Neural cell (in vitro differentiated cells): ENCODE data around the gene EML5.

Experiments used
- CTCF ChIP-seq: fragments of 450-650 bp; IDR thresholded peaks from 2 replicates; pipeline ENCODE4 v1.5.1; 2014; ENCODE audit warnings: antibody characterized with exemption, mild to moderate bottlenecking, moderate library complexity; ENCODE audit not compliant: poor library complexity, severe bottlenecking
- EP300 ChIP-seq: fragments of 450-650 bp; conservative IDR thresholded peaks from 2 replicates; pipeline ENCODE4 v1.6.1; 2014; ENCODE audit warnings: antibody characterized with exemption, mild to moderate bottlenecking, moderate library complexity; ENCODE audit not compliant: poor library complexity, severe bottlenecking
- EZH2 ChIP-seq: fragments of 200-600, 300-800 bp; shearing (Covaris generic), sonication (generic); IDR thresholded peaks from 2 replicates; pipeline ENCODE4 v1.6.1; 2014; ENCODE audit warnings: antibody characterized with exemption, low read length, borderline replicate concordance, mild to moderate bottlenecking; ENCODE audit not compliant: insufficient read depth, poor library complexity, severe bottlenecking
- MXI1 ChIP-seq: fragments of 450-650 bp; conservative IDR thresholded peaks from 2 replicates; pipeline ENCODE4 v1.6.1; 2014; ENCODE audit warnings: antibody characterized with exemption, mild to moderate bottlenecking; ENCODE audit not compliant: poor library complexity, severe bottlenecking
- POLR2AphosphoS5 ChIP-seq: IDR thresholded peaks from 2 replicates; pipeline ENCODE4 v1.6.1; 2012
- RAD21 ChIP-seq: fragments of 450-650 bp; conservative IDR thresholded peaks from 2 replicates; pipeline ENCODE4 v1.6.1; 2014; ENCODE audit warnings: antibody characterized with exemption, mild to moderate bottlenecking, moderate library complexity
- REST ChIP-seq: IDR thresholded peaks from 2 replicates; pipeline ENCODE4 v1.6.1; 2012; ENCODE audit warnings: borderline replicate concordance
- SMC3 ChIP-seq: fragments of 450-650 bp; conservative IDR thresholded peaks from 2 replicates; pipeline ENCODE4 v1.6.1; 2014; ENCODE audit warnings: antibody characterized with exemption, mild to moderate bottlenecking, moderate library complexity; ENCODE audit not compliant: poor library complexity
- TAF1 ChIP-seq: IDR thresholded peaks from 2 replicates; pipeline ENCODE4 v1.6.1; 2012; ENCODE audit warnings: low read depth

- TF ChIP-seq REST (peak; percentile 51), MXI1 (peak; percentile 94), EZH2 (no peak), CTCF (no peak), TAF1 (peak; percentile 75), RAD21 (peak; percentile 41), POLR2AphosphoS5 (peak; percentile 93), EP300 (peak; percentile 35), SMC3 (peak; percentile 6)
Measured at GRCh38 chr14:88562831-88563686, 229.7 kb downstream of the EML5 start, which contains the start of gene ZC3H14.
